NCI-H2107 treated with DMSO at 0.1 percent for 48 hours (cell line): ENCODE data around the gene SMARCA2.

Experiments used
- DNase-seq: peaks from one replicate; lab custom pipeline; 2025; ENCODE audit not compliant: unreplicated experiment; lab: John Stamatoyannopoulos, UW

The SMARCA2 gene

DNA sequence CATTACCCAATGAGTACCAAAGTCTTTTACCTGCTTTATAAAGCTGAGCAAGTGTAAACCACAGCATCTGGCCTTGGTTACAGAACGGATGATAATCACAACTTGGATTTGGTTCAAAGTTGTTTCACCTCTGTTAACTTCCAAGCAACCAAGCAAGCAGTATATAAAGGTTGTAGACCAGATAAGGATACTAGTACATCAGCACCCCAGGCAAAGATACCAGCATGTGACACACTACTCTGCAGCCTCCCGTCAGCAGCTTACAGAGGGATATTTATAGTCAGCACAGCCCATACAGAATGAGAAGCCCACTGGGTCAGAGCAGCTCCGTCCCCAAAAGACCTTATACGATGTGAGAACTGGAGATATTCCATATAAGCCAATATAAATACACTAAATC lies 193.3 kb downstream of the SMARCA2 start:
- no peak for DNase-seq

- DNase-seq: no peak
Measured at GRCh38 chr9:2208991-2209390, 193.8 kb downstream of the SMARCA2 start.

- DNase-seq: no peak
Measured at GRCh38 chr9:2209400-2209799, 194.3 kb downstream of the SMARCA2 start.

DNA sequence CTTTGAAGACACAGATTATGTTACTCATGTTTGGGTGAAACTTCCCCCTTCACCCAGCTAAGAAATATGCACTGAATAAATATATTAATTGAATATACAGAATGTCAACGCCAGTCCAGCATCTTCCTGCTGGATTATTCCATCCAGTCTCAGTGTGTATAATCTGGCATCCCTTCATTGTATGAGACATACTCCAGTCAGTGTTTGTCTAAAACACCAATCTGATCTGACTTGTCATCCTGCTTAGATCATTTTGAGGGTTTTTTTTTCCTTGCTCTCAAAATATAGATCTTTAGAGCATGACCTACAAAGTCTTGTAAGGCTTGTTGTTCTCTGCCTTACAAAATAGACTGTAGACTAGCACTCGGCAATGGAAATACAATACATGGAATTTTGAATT lies 195.1 kb downstream of the SMARCA2 start:
- no peak for DNase-seq

GRCh38 chr9:2213830-2214468 lies 198.8 kb downstream of the SMARCA2 start:
- DNase-seq: no peak

- DNase-seq: no peak
Measured at GRCh38 chr9:2214707-2215106, 199.6 kb downstream of the SMARCA2 start.

DNA sequence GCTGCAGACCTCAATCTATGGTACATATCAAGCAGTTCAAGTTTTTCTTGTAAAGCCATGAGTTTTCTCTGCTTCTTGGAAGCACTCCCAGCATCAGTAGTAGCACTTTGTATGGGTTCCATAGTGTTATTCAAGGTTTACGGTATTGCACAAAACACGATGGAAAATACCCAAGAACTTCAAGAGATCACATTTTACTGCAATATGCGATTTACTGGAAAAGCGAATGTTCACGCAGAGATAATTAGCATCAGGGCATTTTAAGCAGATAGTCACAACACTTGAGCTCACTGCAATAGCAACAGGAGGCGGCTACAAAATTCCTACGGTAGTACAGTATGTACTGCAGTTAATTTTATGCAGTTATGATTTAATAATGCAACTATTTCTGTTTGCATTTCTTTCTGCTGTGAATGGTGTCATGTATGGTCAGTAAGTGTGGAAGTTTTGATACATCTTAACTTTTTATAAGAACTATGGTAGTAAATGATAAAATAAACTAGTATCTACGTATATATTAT lies 200.8 kb downstream of the SMARCA2 start:
- no peak for DNase-seq

DNA sequence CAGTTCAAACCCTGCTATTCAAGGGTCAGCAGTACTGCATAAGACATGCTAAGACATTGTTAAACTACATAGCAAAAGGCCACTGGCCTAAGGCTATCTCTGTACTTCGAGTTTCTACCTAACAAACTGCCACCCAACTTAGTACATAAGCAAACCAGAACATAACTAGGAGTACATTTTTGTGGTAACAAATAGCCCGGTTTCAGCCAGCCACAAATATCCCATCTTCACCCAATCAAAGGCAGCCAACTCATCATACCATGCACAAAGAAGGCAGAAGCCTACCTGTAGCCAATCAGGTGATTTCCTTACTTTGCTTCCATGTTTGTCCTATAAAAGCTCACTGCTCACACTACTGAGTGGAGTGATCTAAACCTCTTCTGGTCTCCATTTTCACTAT lies 201.4 kb downstream of the SMARCA2 start:
- no peak for DNase-seq

GRCh38 chr9:2217540-2217939 lies 202.4 kb downstream of the SMARCA2 start:
- no peak for DNase-seq

DNA sequence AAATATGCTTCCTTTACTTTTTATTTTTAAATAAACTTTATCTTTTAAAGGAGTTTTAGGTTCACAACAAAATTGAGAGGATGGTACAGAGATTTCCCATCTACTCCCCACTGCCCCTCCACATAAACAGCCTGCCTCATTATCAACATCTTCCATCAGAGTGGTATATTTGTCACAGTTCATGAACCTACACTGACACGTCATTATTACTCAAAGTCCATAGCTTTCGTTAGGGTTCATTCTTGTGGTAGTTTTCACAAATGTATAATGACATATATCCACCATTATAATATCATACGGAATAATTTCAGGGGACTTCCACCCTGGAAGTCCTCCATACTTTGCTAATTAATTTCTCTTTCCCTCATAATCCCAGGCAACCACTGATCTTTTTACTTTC lies 204.9 kb downstream of the SMARCA2 start:
- DNase-seq: no peak

- DNase-seq: no peak
Measured at GRCh38 chr9:2227144-2227867, 212.2 kb downstream of the SMARCA2 start.

GRCh38 chr9:2228132-2228531 lies 213.0 kb downstream of the SMARCA2 start:
- DNase-seq: no peak

- no peak for DNase-seq
Measured at GRCh38 chr9:2228641-2229040, 213.5 kb downstream of the SMARCA2 start.

GRCh38 chr9:2229109-2229721 lies 214.1 kb downstream of the SMARCA2 start:
- DNase-seq: no peak

GRCh38 chr9:2230362-2230761 lies 215.2 kb downstream of the SMARCA2 start:
- no peak for DNase-seq

DNA sequence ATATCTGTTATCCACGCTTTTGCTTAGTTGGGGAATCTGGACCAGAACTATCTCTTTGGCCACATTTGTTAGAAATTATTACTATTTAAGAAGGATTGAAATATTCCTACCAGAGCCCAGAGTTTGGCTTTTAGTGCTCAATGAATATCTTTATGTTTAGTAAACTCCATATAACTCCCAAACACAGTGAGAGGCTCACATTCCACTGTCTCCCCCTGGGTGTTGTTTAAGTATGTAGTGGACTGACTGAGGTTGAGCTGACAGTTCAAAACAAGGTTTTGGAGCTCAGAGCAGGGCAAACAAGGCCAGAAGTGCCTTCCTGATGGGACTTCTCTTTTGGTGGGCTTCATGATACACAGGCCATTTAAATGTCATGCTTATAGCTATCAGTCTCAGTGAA lies 216.0 kb downstream of the SMARCA2 start:
- DNase-seq: no peak

DNA sequence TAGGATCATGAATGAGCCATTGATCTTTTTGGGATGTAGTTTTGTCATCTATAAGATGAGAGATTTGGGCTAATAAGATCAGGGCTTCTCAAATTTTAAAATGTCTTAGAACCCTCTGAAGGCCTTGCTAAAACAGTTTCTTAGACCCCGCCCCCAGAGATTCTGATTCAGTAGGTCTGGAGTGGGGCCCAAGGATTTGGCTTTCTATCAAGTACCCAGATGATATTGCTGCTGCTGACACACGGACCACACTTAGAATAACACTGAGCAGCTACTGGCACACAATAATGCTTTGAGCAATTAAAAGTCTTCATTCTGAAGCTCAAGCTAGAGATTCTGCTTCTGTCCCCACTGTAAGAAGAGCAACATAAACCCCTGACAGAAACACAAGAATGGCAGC lies 216.7 kb downstream of the SMARCA2 start:
- DNase-seq: no peak

- no peak for DNase-seq
Measured at GRCh38 chr9:2233274-2233673, 218.1 kb downstream of the SMARCA2 start.

GRCh38 chr9:2234371-2234893 lies 219.3 kb downstream of the SMARCA2 start:
- DNase-seq: peak; percentile 91

GRCh38 chr9:2235623-2236022 lies 220.5 kb downstream of the SMARCA2 start:
- no peak for DNase-seq

GRCh38 chr9:2236850-2237249 lies 221.7 kb downstream of the SMARCA2 start:
- DNase-seq: no peak

DNA sequence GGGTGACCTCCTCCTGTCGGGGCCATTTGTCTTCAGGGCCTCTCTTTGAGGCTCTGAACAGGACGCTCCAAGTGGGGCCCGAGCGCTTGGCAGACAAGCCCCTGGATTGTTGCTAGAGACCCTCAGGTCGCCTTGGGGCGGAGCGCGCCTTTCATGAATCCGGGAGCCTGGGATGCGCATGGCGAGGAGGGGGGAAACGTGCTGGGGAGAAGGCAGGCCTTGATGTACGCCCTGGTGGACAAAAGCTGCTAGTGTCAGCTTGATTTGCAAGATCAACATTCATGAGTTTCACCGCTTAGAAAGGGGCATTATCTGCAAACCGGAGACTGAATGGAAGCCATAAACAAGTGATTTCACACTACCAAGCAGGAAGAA lies 226.3 kb downstream of the SMARCA2 start:
- no peak for DNase-seq
